GM12873 (cell line): Measurements from ENCODE around the gene DAB2IP.

Experiments used
- CTCF ChIP-seq: IDR thresholded peaks from 2 replicates; pipeline ENCODE4 v1.5.1; 2012; ENCODE audit warnings: low read depth, mild to moderate bottlenecking, moderate library complexity, low read length, control low read depth; ENCODE audit not compliant: insufficient read depth; ENCODE audit errors: missing control alignments

DAB2IP gene

GRCh38 chr9:121812159-121812735, 160.8 kb downstream of the DAB2IP start:
- no peak for TF ChIP-seq CTCF

DNA sequence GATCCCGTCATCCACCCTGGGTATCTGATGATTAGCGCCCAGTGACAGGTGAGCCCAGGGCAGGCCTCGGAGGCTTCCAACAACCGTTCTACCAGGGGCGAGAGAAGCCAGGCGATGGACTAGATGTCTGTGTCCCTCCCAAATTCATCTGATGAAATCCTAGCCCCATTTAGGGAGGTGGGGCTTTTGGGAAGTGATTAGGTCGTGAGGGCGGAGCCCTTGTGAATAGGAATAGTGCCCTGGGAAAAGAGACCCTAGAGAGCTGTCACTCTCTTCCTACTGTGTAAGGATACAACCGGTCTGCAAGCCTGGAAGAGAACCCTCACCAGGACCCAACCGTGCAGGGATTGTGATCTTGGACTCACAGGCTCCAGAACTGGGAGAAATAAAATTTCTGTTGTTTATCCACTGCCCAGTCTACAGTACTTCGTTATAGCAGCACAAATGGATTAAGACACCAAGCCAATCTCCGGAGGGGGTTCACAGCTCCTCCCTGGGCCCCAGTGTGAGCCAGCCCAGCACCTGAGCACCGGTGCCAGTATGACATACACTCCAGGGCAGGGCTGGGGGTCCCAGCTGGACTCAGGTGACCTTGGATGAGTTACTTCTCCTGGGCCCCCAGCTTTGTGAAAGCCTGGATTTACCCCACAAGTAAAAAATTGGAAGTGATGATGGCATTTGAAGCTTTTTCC, 162.2 kb downstream of the DAB2IP start:
- no peak for TF ChIP-seq CTCF

GRCh38 chr9:121814594-121814993, 163.2 kb downstream of the DAB2IP start:
- no peak for TF ChIP-seq CTCF

- no peak for TF ChIP-seq CTCF
Observed at GRCh38 chr9:121815084-121815483, 163.7 kb downstream of the DAB2IP start.

DNA sequence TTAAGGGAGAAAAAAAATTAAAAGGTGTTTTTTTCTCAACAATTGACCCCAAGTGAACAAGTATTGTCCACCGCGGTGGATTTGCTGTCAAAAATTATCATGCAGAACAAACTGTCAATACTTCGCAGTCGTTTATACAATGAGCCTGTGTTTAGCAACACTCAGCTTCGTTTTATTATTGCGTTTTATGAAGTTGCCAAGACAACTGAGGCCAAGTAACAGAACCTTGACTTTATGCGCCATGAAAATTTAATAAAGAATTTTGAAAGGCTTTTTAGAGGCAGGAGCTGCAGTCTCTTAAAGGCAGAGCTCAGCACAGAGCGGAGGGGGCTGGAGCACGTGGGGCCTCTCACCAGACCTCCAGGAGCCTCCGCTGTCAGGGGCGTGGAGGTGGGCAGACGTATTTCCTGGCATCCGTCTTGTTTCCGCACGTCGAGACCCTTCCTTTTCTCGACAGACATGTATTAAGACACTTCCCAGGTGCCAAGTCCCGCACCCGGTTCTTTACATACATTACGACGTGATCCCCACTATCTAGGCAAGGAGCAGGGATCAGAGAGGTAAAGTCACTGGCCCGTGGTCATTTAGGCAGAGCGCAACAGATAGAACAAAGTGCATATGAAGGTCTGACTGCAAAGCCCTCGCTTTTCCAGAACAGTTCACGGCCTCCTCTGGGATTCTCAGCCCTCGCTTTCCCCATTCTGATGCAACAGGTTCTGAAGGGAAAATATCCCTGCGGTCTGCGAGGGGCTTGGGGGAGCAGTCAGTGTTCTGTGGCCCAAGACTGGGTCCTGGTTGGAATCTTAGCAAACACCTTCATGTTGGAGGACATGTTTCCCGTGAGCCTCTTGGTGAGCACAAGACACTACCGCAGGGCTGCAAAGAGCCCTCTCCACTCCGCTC, 164.4 kb downstream of the DAB2IP start:
- no peak for TF ChIP-seq CTCF

DNA sequence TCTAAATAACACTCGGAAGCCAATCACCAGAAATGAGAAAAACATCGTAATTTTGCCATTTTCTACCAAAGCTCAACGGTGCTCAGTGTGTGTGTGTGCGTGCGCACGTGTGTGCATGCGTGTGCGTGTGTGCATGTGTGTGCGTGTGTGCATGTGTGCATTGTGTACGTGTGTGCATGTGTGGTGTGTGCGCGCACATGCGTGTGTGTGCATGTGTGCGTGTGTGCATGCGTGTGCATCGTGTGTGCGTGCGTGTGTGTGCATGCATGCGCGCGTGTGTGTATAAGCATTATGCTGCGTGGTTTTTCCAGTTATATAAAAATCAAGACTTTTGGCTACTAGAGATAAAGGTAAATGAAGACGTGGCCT, 165.0 kb downstream of the DAB2IP start:
- no peak for TF ChIP-seq CTCF

- TF ChIP-seq CTCF: no peak
Observed at GRCh38 chr9:121816845-121817450, 165.5 kb downstream of the DAB2IP start.
